Effector memory CD4-positive, alpha-beta T cell (primary cell): ENCODE results near the gene TK2.

Source experiments
- DNase-seq, 3 donors: peaks; one replicate each; pipeline ENCODE4 v3.0.0-alpha.2; 2020
- H3K27ac ChIP-seq: 2 replicates; pipeline ENCODE4 v1.7.0; 2013; ENCODE audit warnings: mild to moderate bottlenecking, low read length, moderate library complexity; ENCODE audit not compliant: insufficient read depth, poor library complexity, severe bottlenecking
- H3K27me3 ChIP-seq: replicated peaks from 2 replicates; pipeline ENCODE4 v1.7.0; 2013; ENCODE audit warnings: mild to moderate bottlenecking, low read length; ENCODE audit not compliant: insufficient read depth, control insufficient read depth, poor library complexity, severe bottlenecking
- H3K36me3 ChIP-seq: 2 replicates; pipeline ENCODE4 v1.7.0; 2013; ENCODE audit warnings: mild to moderate bottlenecking, low read length, moderate library complexity; ENCODE audit not compliant: control insufficient read depth, insufficient read depth
- H3K4me1 ChIP-seq: 2 replicates; pipeline ENCODE4 v1.7.0; 2013; ENCODE audit warnings: low read length, mild to moderate bottlenecking; ENCODE audit not compliant: control insufficient read depth, insufficient read depth, poor library complexity, severe bottlenecking
- H3K4me3 ChIP-seq: 2 replicates; pipeline ENCODE4 v1.7.0; 2013; ENCODE audit warnings: low read length, low read depth, mild to moderate bottlenecking; ENCODE audit not compliant: insufficient read depth, poor library complexity, severe bottlenecking
- H3K9me3 ChIP-seq: 2 replicates; pipeline ENCODE4 v1.7.0; 2013; ENCODE audit warnings: mild to moderate bottlenecking, low read length, moderate library complexity; ENCODE audit not compliant: control insufficient read depth

Gene TK2

GRCh38 chr16:66562409-66562808 lies 12.5 kb upstream of the TK2 start:
- no peak for DNase-seq
- no peak overlapping the region for H3K27ac ChIP-seq
- no peaks in the 10 kb centered on the region for H3K9me3 ChIP-seq
- peaks cover 30% of the 10 kb centered on the region for H3K4me1 ChIP-seq
- H3K4me3 ChIP-seq, result no peak overlapping the region
- H3K27me3 ChIP-seq, result no peaks in the 10 kb centered on the region
- H3K36me3 ChIP-seq, result peaks cover 28% of the 10 kb centered on the region

GRCh38 chr16:66561381-66562080 lies 11.6 kb upstream of the TK2 start:
- Histone ChIP-seq H3K27ac (peak overlapping the region; percentile 41), H3K4me1 (peaks cover 30% of the 10 kb centered on the region), H3K4me3 (no peak overlapping the region), H3K9me3 (no peaks in the 10 kb centered on the region), H3K27me3 (no peaks in the 10 kb centered on the region), H3K36me3 (peaks cover 24% of the 10 kb centered on the region)
- no peak for DNase-seq

GRCh38 chr16:66560107-66560506 lies 10.2 kb upstream of the TK2 start:
- Histone ChIP-seq H3K27ac (no peak overlapping the region), H3K4me3 (no peak overlapping the region), H3K4me1 (peaks cover 41% of the 10 kb centered on the region), H3K9me3 (no peaks in the 10 kb centered on the region), H3K36me3 (peaks cover 13% of the 10 kb centered on the region), H3K27me3 (no peaks in the 10 kb centered on the region)
- no peak for DNase-seq

- peak overlapping the region; percentile 86 for H3K27ac ChIP-seq
- DNase-seq, result no peak
- H3K4me1 ChIP-seq, result peaks cover 43% of the 10 kb centered on the region
- no peaks in the 10 kb centered on the region for H3K27me3 ChIP-seq
- H3K4me3 ChIP-seq, result no peak overlapping the region
- H3K9me3 ChIP-seq, result no peaks in the 10 kb centered on the region
- peaks cover 13% of the 10 kb centered on the region for H3K36me3 ChIP-seq
Measured at GRCh38 chr16:66554495-66554894, 4.6 kb upstream of the TK2 start.

GRCh38 chr16:66554021-66554420 lies 4.1 kb upstream of the TK2 start:
- Histone ChIP-seq H3K4me1 (peaks cover 47% of the 10 kb centered on the region), H3K9me3 (no peaks in the 10 kb centered on the region), H3K36me3 (peaks cover 9% of the 10 kb centered on the region), H3K27me3 (no peaks in the 10 kb centered on the region), H3K4me3 (peak overlapping the region; percentile 84), H3K27ac (peak overlapping the region; percentile 86)
- DNase-seq, result no peak

- Histone ChIP-seq H3K36me3 (peaks cover 2% of the 10 kb centered on the region), H3K9me3 (no peaks in the 10 kb centered on the region), H3K27me3 (no peaks in the 10 kb centered on the region), H3K4me3 (peak overlapping the region; percentile 84), H3K27ac (peak overlapping the region; percentile 86), H3K4me1 (peaks cover 55% of the 10 kb centered on the region)
- DNase-seq, result peak in 1 of 3 donors; percentile 6
Measured at GRCh38 chr16:66553223-66553622, 3.3 kb upstream of the TK2 start.

GRCh38 chr16:66552286-66553177 lies 2.6 kb upstream of the TK2 start, which contains the start of gene CKLF:
CKLF (plus strand) TSS chr16:66552576; CDS start chr16:66552716, 140 bp downstream.
- peak; percentile 84 to 86 (median 85) for DNase-seq
- H3K9me3 ChIP-seq, result no peaks in the 10 kb centered on the region
- peak within 1 kb of the TSS; percentile 86 for H3K27ac ChIP-seq
- H3K4me3 ChIP-seq, result peak within 1 kb of the TSS; percentile 84
- peaks cover 56% of the 10 kb centered on the region for H3K4me1 ChIP-seq
- H3K36me3 ChIP-seq, result no peaks in the 10 kb centered on the region
- no peaks in the 10 kb centered on the region for H3K27me3 ChIP-seq

- Histone ChIP-seq H3K27me3 (no peaks in the 10 kb centered on the region), H3K4me3 (peak overlapping the region; percentile 84), H3K36me3 (no peaks in the 10 kb centered on the region), H3K4me1 (peaks cover 56% of the 10 kb centered on the region), H3K9me3 (no peaks in the 10 kb centered on the region), H3K27ac (peak overlapping the region; percentile 86)
- peak in 1 of 3 donors; percentile 3 for DNase-seq
Measured at GRCh38 chr16:66551788-66552285, 1.9 kb upstream of the TK2 start.

- Histone ChIP-seq H3K4me1 (peaks cover 56% of the 10 kb centered on the region), H3K27me3 (no peaks in the 10 kb centered on the region), H3K36me3 (no peaks in the 10 kb centered on the region), H3K27ac (peak overlapping the region; percentile 86), H3K4me3 (peak overlapping the region; percentile 84), H3K9me3 (no peaks in the 10 kb centered on the region)
- DNase-seq, result peak; percentile 38 to 57 (median 44)
Measured at GRCh38 chr16:66551348-66551759, 1.4 kb upstream of the TK2 start.

GRCh38 chr16:66548868-66549267 lies 1.1 kb downstream of the TK2 start:
- Histone ChIP-seq H3K9me3 (no peaks in the 10 kb centered on the region), H3K27ac (peak overlapping the region; percentile 85), H3K27me3 (no peaks in the 10 kb centered on the region), H3K4me3 (peak overlapping the region; percentile 60), H3K4me1 (peaks cover 38% of the 10 kb centered on the region), H3K36me3 (no peaks in the 10 kb centered on the region)
- no peak for DNase-seq
